ENCODE results near the gene ARHGAP26.

The ARHGAP26 gene

DNA sequence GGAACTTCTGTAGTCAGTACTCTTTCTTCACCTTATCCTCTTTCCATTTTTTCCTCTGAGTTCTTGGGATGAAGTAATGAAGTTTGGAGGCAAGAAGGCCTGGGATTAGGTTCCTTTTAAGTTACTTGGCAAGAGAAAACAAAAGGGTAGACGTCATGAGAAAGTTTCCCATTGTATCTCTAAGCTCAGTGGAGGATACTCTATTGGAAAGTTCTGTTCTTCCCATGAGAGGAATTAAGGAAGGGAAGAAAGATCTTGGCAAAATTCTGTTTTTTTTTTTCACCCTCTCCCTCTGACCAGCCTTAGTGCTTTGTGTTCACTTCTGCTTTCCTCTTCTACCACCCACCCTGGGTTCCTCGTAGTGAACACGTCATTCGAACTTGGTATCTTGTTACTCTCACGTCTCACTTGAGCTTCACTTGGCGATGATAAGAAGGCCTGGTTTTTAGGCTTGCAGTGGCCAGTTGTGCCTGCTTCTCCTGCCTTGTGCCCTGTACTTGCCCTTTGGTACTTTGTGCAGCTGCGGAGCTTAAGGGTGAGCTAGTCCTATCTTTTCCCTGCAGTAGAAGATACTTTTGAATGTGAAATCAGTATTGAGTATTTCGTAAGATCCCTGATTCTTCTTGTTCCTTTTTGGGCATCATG lies 67.0 kb downstream of the ARHGAP26 start:
- Histone ChIP-seq H3K27me3 (ENCODE audit: control insufficient read depth in 2 of 2, insufficient read depth in 2 of 2, low read length in 2 of 2) (no peaks in the 10 kb centered on the region), H3K4me3 (ENCODE audit: low read length in 2 of 2) (no peak overlapping the region), H3K27ac (ENCODE audit: low read depth in 2 of 2, low read length in 2 of 2) (no peak overlapping the region), H3K4me1 (ENCODE audit: control insufficient read depth in 2 of 2, insufficient read depth in 2 of 2, low read length in 2 of 2) (peaks cover 30 to 54% of the 10 kb centered on the region in 2 donors), H3K9ac (ENCODE audit: low read depth in 1 of 2, low read length in 2 of 2) (no peak overlapping the region), H3K36me3 (ENCODE audit: control insufficient read depth in 2 of 2, insufficient read depth in 2 of 2, low read length in 2 of 2) (no peaks in the 10 kb centered on the region), H3K9me3 (ENCODE audit: control insufficient read depth in 2 of 2, low read length in 2 of 2) (no peaks in the 10 kb centered on the region)

DNA sequence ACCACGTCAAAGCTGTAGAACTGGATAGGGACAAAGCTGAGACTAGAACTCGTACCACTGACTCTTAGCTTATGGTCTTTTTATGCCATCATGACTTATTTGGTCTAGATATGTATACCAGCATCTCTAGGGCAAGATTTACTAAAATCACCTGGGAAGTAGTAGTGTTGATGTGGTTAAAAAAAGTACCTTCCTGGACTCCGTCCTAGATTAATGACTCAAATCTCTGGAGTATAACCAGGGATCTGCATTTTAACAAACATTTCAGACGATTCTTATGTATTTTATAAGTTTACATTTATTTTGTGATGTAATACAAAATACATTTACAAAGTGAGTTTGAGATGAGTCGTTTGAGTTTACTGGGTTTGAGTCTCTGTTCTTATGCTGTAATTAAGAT lies 68.7 kb downstream of the ARHGAP26 start:
- no peak overlapping the region for H3K9ac ChIP-seq (ENCODE audit: low read depth in 1 of 2, low read length in 2 of 2)
- H3K27me3 ChIP-seq (ENCODE audit: control insufficient read depth in 2 of 2, insufficient read depth in 2 of 2, low read length in 2 of 2), result no peaks in the 10 kb centered on the region
- peak overlapping the region in 1 of 2 donors; percentile 34 for H3K27ac ChIP-seq (ENCODE audit: low read depth in 2 of 2, low read length in 2 of 2)
- H3K4me3 ChIP-seq (ENCODE audit: low read length in 2 of 2), result no peak overlapping the region
- H3K36me3 ChIP-seq (ENCODE audit: control insufficient read depth in 2 of 2, insufficient read depth in 2 of 2, low read length in 2 of 2), result no peaks in the 10 kb centered on the region
- no peaks in the 10 kb centered on the region for H3K9me3 ChIP-seq (ENCODE audit: control insufficient read depth in 2 of 2, low read length in 2 of 2)
- peaks cover 31 to 55% of the 10 kb centered on the region in 2 donors for H3K4me1 ChIP-seq (ENCODE audit: control insufficient read depth in 2 of 2, insufficient read depth in 2 of 2, low read length in 2 of 2)

DNA sequence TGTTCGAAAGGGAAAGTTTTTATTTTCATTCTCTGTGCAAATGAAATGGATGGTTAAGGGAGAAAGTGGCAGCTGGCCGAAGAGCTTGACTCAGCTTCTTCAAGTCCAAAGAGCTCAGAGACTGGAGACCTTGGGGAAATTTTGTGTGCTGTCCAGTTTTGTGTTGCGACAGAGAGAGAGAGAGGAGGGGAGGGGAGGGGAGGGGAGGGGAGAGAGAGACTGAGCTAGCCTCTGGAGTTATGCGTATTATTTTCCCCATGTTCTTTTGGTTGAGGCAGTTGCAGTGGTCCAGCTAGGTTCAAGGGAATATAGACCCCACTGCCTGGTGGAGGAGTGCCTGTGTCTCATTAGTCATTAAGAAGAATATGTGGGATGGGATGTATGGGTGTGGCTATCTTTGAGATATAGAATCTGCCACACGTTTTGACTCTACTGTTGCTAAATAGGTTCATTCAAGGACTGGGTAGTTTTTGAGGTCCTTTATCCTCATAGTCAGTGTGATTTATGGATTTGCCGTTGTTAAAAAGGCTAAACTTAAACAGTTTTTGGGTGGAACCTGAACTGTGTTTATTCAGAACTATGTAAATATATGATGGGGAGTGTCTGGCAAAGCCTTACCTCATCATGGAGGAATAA lies 69.7 kb downstream of the ARHGAP26 start:
- Histone ChIP-seq H3K4me3 (ENCODE audit: low read length in 2 of 2) (peak overlapping the region in 1 of 2 donors; percentile 43), H3K27me3 (ENCODE audit: control insufficient read depth in 2 of 2, insufficient read depth in 2 of 2, low read length in 2 of 2) (no peaks in the 10 kb centered on the region)

DNA sequence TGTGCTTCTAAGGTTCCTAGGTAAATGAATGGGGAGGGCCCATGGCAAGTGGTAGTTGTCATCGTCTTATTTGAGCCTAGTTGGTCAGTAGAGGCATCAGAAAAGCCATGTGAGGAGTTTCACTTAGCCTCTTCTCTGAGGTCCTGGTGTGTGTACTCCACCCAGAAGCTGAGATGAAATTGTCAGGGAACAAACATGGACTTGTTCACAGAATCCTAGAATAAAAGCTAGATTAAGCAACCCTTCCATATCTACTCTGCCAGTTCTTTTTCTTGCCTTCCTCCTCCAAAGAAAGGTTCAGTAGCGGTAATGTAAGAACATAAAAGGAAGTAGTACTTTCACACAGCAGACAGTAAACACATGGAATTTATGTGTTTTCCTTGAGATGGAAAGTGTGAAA lies 70.4 kb downstream of the ARHGAP26 start:
- H3K27ac ChIP-seq (ENCODE audit: low read depth in 2 of 2, low read length in 2 of 2), result peak overlapping the region; percentile 72 to 84

More for the DNA sequence above, 69.7 kb downstream of the ARHGAP26 start:
- Histone ChIP-seq H3K9ac (ENCODE audit: low read depth in 1 of 2, low read length in 2 of 2) (peak overlapping the region in 1 of 2 donors; percentile 36), H3K27ac (ENCODE audit: low read depth in 2 of 2, low read length in 2 of 2) (peak overlapping the region; percentile 72 to 84), H3K36me3 (ENCODE audit: control insufficient read depth in 2 of 2, insufficient read depth in 2 of 2, low read length in 2 of 2) (no peaks in the 10 kb centered on the region), H3K9me3 (ENCODE audit: control insufficient read depth in 2 of 2, low read length in 2 of 2) (no peaks in the 10 kb centered on the region), H3K4me1 (ENCODE audit: control insufficient read depth in 2 of 2, insufficient read depth in 2 of 2, low read length in 2 of 2) (peaks cover 25 to 46% of the 10 kb centered on the region in 2 donors)

DNA sequence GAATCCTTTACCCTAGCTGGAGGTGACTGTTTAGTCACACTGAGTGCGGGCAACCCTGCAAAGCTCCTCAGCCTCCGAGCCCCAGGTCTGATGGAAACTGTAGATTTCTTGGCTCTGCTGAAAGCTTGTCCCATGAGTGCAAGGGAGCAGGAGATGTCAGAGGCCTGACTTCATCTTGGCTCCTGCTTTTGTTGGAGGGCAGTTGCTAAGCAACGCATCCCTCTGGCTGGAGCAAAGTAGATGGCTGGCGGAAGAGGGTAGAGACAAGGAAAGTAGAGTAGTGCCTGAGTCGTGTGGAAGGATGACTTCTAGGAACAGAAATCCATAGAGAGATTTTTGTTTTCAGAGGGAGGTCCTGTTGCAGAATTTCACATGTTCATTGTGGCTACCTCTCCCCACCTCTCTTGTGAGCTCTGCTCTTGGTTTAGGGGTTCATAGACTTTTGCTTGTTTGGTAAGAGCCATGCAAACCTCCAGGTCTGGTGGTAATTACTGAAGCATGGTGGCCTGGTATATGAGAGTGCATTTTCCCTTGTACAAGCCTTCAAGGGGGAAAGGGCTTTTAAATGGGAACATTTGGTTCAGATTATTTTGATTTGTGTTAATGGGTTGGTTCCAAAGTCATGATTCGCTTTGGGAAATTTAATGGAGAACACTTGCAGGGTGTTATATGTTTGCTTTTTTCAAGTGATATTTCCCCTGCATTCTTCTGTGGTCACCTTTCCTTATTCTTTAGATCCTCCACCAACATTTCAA lies 71.5 kb downstream of the ARHGAP26 start:
- H3K9me3 ChIP-seq (ENCODE audit: control insufficient read depth in 2 of 2, low read length in 2 of 2), result no peaks in the 10 kb centered on the region
- H3K27me3 ChIP-seq (ENCODE audit: control insufficient read depth in 2 of 2, insufficient read depth in 2 of 2, low read length in 2 of 2), result no peaks in the 10 kb centered on the region
- no peak overlapping the region for H3K9ac ChIP-seq (ENCODE audit: low read depth in 1 of 2, low read length in 2 of 2)
- no peak overlapping the region for H3K4me3 ChIP-seq (ENCODE audit: low read length in 2 of 2)
- peak overlapping the region in 1 of 2 donors; percentile 35 for H3K27ac ChIP-seq (ENCODE audit: low read depth in 2 of 2, low read length in 2 of 2)
- no peaks in the 10 kb centered on the region for H3K36me3 ChIP-seq (ENCODE audit: control insufficient read depth in 2 of 2, insufficient read depth in 2 of 2, low read length in 2 of 2)
- peaks cover 40 to 62% of the 10 kb centered on the region in 2 donors for H3K4me1 ChIP-seq (ENCODE audit: control insufficient read depth in 2 of 2, insufficient read depth in 2 of 2, low read length in 2 of 2)

More for the DNA sequence above, 70.4 kb downstream of the ARHGAP26 start:
- Histone ChIP-seq H3K4me1 (ENCODE audit: control insufficient read depth in 2 of 2, insufficient read depth in 2 of 2, low read length in 2 of 2) (peaks cover 33 to 54% of the 10 kb centered on the region in 2 donors), H3K9ac (ENCODE audit: low read depth in 1 of 2, low read length in 2 of 2) (no peak overlapping the region), H3K4me3 (ENCODE audit: low read length in 2 of 2) (no peak overlapping the region), H3K9me3 (ENCODE audit: control insufficient read depth in 2 of 2, low read length in 2 of 2) (no peaks in the 10 kb centered on the region), H3K36me3 (ENCODE audit: control insufficient read depth in 2 of 2, insufficient read depth in 2 of 2, low read length in 2 of 2) (no peaks in the 10 kb centered on the region), H3K27me3 (ENCODE audit: control insufficient read depth in 2 of 2, insufficient read depth in 2 of 2, low read length in 2 of 2) (no peaks in the 10 kb centered on the region)

DNA sequence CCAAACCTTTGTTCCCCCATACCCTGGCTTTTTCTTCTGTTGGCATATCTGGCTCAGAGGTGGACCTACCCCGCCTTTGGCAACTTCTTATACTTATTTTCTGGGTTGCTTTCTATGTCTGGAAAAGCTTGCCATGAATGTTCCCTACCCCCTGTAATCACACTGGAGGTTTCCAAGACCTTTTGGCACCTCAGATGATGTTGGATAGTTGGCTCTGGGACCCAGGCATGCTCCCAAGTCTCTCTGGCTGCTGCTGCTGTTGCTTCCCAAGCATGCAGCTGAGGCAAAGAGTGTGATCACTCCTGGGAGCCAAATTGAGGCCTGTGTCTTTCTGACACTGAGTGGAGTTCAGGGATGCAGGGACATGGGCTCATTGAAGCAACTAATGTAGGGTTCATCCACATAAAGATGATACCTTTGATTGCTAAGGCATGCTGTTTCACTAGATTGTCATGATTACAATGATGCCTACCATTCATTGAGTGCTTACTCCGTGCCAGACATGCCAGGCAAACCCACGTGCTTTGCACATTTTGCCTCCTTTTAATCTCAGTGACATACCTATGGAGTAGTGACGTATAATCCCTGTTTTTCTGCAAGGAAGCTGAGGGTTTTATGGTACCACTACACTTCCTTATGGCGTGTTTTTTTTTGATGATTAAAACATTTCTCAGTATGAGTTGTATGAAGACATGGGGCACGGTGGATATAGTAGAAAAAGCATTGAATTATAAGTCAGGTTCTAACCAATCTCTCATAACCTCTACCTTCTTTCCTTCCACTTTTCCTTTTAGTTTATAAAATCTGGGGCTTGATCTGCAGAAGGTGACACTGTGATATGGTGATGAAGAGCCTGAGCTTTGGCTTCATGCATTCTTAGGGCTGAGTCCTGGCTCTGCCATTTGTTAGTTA lies 73.1 kb downstream of the ARHGAP26 start:
- no peaks in the 10 kb centered on the region for H3K36me3 ChIP-seq (ENCODE audit: control insufficient read depth in 2 of 2, insufficient read depth in 2 of 2, low read length in 2 of 2)
- H3K4me3 ChIP-seq (ENCODE audit: low read length in 2 of 2), result no peak overlapping the region
- peaks cover 39 to 58% of the 10 kb centered on the region in 2 donors for H3K4me1 ChIP-seq (ENCODE audit: control insufficient read depth in 2 of 2, insufficient read depth in 2 of 2, low read length in 2 of 2)
- H3K27me3 ChIP-seq (ENCODE audit: control insufficient read depth in 2 of 2, insufficient read depth in 2 of 2, low read length in 2 of 2), result no peaks in the 10 kb centered on the region
- H3K27ac ChIP-seq (ENCODE audit: low read depth in 2 of 2, low read length in 2 of 2), result peak overlapping the region in 1 of 2 donors; percentile 5
- no peak overlapping the region for H3K9ac ChIP-seq (ENCODE audit: low read depth in 1 of 2, low read length in 2 of 2)
- H3K9me3 ChIP-seq (ENCODE audit: control insufficient read depth in 2 of 2, low read length in 2 of 2), result no peaks in the 10 kb centered on the region

DNA sequence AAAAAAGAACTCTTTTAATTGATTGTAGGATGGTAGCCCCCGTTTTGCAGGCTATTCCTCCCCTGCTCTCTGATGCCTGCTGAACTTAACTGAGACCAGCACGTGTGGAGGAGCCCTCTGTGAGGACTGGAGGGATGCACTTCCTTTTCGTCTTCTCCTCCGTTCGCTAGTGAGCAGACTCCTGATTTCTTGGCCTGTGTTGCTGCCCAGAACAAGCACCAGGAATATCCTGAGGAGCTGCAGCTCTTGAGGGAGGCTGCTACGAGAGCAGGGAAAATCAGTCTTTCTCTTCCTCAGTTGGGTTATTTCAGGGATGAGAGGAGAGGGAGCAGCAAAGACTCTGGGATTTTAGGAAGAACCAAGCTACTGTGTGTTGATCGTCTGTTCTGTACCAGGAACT lies 74.7 kb downstream of the ARHGAP26 start:
- Histone ChIP-seq H3K4me1 (ENCODE audit: control insufficient read depth in 2 of 2, insufficient read depth in 2 of 2, low read length in 2 of 2) (peaks cover 31 to 45% of the 10 kb centered on the region in 2 donors), H3K9ac (ENCODE audit: low read depth in 1 of 2, low read length in 2 of 2) (peak overlapping the region in 1 of 2 donors; percentile 28), H3K4me3 (ENCODE audit: low read length in 2 of 2) (no peak overlapping the region), H3K27me3 (ENCODE audit: control insufficient read depth in 2 of 2, insufficient read depth in 2 of 2, low read length in 2 of 2) (no peaks in the 10 kb centered on the region), H3K36me3 (ENCODE audit: control insufficient read depth in 2 of 2, insufficient read depth in 2 of 2, low read length in 2 of 2) (no peaks in the 10 kb centered on the region), H3K27ac (ENCODE audit: low read depth in 2 of 2, low read length in 2 of 2) (peak overlapping the region; percentile 64 to 75), H3K9me3 (ENCODE audit: control insufficient read depth in 2 of 2, low read length in 2 of 2) (no peaks in the 10 kb centered on the region)

DNA sequence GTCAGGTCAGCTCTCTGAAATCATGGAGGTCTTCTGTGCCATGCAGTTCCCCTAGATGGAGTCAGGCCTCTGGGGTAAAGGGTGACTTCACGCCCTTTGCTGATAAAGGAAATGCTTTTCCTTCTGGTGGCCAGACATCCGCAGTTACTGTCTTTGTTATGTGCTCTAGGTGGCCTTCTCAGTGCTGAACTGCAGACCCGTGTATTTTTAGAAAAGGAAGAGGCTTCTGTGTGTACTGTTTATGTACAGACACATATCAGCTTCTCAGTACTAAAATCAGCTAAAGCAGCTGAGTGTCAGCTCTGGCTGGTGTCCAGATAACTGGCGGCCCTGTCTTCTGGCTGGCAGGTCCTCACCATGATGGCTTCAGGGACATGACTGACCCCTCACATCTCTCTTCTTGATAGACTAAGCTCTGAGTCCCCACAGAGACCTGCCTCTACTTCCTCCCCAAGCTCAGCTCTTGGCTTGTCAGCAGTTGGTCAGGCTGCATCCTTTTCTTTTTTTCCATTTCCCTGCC lies 75.3 kb downstream of the ARHGAP26 start:
- H3K27ac ChIP-seq (ENCODE audit: low read depth in 2 of 2, low read length in 2 of 2), result peak overlapping the region; percentile 64 to 75
- no peaks in the 10 kb centered on the region for H3K27me3 ChIP-seq (ENCODE audit: control insufficient read depth in 2 of 2, insufficient read depth in 2 of 2, low read length in 2 of 2)
- peak overlapping the region in 1 of 2 donors; percentile 35 for H3K4me3 ChIP-seq (ENCODE audit: low read length in 2 of 2)
- H3K4me1 ChIP-seq (ENCODE audit: control insufficient read depth in 2 of 2, insufficient read depth in 2 of 2, low read length in 2 of 2), result peaks cover 28 to 42% of the 10 kb centered on the region in 2 donors
- H3K9ac ChIP-seq (ENCODE audit: low read depth in 1 of 2, low read length in 2 of 2), result peak overlapping the region in 1 of 2 donors; percentile 28
- H3K36me3 ChIP-seq (ENCODE audit: control insufficient read depth in 2 of 2, insufficient read depth in 2 of 2, low read length in 2 of 2), result no peaks in the 10 kb centered on the region
- H3K9me3 ChIP-seq (ENCODE audit: control insufficient read depth in 2 of 2, low read length in 2 of 2), result no peaks in the 10 kb centered on the region

DNA sequence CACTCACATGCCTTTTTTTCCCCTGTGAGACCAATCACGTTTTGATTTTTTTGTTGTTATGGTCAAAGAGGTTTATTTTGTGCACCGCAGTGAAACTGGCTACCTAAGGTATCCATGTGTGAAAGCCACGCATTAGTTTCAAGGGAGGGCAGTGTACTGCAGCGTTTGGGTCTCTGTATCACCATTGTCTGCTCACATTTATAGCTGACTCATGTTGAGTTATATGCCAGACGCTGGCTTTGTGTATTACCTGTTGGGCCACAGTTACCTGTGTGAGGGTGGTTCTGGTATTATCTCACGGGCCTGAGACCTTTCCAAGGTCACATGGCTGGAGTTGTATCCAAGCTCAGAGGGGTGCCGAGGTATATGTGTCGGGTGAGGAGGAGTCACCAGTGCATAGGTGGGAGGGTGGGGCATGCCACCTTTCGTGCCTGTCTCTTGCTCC lies 75.8 kb downstream of the ARHGAP26 start:
- Histone ChIP-seq H3K27me3 (ENCODE audit: control insufficient read depth in 2 of 2, insufficient read depth in 2 of 2, low read length in 2 of 2) (no peaks in the 10 kb centered on the region), H3K4me1 (ENCODE audit: control insufficient read depth in 2 of 2, insufficient read depth in 2 of 2, low read length in 2 of 2) (peaks cover 23 to 37% of the 10 kb centered on the region in 2 donors)

More for the DNA sequence above, 75.8 kb downstream of the ARHGAP26 start:
- Histone ChIP-seq H3K36me3 (ENCODE audit: control insufficient read depth in 2 of 2, insufficient read depth in 2 of 2, low read length in 2 of 2) (no peaks in the 10 kb centered on the region), H3K4me3 (ENCODE audit: low read length in 2 of 2) (no peak overlapping the region), H3K9me3 (ENCODE audit: control insufficient read depth in 2 of 2, low read length in 2 of 2) (no peaks in the 10 kb centered on the region), H3K27ac (ENCODE audit: low read depth in 2 of 2, low read length in 2 of 2) (peak overlapping the region; percentile 64 to 75), H3K9ac (ENCODE audit: low read depth in 1 of 2, low read length in 2 of 2) (peak overlapping the region in 1 of 2 donors; percentile 22)

All from mucosa of rectum (tissue), 2 donors.